GM21723 (cell line): Measurements from ENCODE around the gene DGCR6.
"Not testable (repeated sequence)": the region's sequence is repeated elsewhere in the genome, so short reads cannot be mapped to it uniquely, and the experiment has no call there.

ENCODE experiments used
- ATAC-seq: cut with Tn5 transposase; IDR thresholded peaks from one replicate; pipeline ENCODE4 v1.9.1; 2021; ENCODE audit warnings: mild to moderate bottlenecking, moderate library complexity; ENCODE audit not compliant: unreplicated experiment

DGCR6 gene

GRCh38 chr22:18959741-18960140, 53.6 kb downstream of the DGCR6 start:
- ATAC-seq, result not testable (repeated sequence)

- ATAC-seq, result not testable (repeated sequence)
Observed at GRCh38 chr22:18960166-18960820, 54.2 kb downstream of the DGCR6 start.

- ATAC-seq, result not testable (repeated sequence)
Observed at GRCh38 chr22:18961201-18961600, 55.1 kb downstream of the DGCR6 start.
